Glomerular visceral epithelial cell (primary cell): ENCODE data around the gene CMTM7.
"Not testable (repeated sequence)": the region's sequence is repeated elsewhere in the genome, so short reads cannot be mapped to it uniquely, and the experiment has no call there.

Experiments used
- DNase-seq: peaks from one replicate; pipeline ENCODE4 v3.0.0-alpha.2; 2016; ENCODE audit errors: extremely low spot score

Gene CMTM7

GRCh38 chr3:32459450-32459849 is 67.8 kb downstream of the CMTM7 start:
- no peak for DNase-seq

DNA sequence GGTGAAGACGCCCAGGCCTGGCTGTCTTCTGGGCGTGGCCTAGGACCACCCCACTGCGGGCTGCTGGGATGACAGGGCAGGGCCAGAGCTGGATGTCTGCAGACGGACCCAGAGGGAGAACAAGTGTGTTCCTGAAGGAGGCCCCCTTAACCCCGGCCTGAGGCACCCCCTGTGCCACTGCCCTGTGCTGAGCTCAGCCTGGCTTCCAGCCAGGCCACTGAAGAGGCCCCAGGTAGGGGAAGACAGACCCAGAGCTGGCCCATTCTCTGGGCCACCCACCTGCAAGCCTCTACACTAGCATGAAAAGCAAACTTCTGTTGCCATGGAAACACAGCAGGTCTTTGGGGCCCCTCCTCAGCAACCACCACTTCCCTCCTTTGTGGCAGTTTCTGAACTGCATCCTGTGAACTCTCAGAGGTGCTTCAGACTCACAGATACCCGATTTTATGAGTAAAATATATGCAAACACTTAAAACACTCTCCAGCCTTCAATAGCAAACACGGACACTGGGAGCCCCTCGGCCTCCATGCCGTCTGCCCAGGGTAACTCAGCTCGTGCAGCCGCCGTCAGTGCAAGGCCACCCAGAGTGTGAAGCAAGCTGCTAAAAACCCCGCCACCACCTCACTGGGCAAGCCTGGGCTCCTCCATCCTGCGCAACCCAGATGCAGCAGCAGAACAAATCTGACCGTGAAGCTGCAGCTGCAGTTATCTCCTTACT is 68.5 kb downstream of the CMTM7 start:
- DNase-seq: no peak

GRCh38 chr3:32460817-32461496 is 69.3 kb downstream of the CMTM7 start:
- DNase-seq: not testable (repeated sequence)

DNA sequence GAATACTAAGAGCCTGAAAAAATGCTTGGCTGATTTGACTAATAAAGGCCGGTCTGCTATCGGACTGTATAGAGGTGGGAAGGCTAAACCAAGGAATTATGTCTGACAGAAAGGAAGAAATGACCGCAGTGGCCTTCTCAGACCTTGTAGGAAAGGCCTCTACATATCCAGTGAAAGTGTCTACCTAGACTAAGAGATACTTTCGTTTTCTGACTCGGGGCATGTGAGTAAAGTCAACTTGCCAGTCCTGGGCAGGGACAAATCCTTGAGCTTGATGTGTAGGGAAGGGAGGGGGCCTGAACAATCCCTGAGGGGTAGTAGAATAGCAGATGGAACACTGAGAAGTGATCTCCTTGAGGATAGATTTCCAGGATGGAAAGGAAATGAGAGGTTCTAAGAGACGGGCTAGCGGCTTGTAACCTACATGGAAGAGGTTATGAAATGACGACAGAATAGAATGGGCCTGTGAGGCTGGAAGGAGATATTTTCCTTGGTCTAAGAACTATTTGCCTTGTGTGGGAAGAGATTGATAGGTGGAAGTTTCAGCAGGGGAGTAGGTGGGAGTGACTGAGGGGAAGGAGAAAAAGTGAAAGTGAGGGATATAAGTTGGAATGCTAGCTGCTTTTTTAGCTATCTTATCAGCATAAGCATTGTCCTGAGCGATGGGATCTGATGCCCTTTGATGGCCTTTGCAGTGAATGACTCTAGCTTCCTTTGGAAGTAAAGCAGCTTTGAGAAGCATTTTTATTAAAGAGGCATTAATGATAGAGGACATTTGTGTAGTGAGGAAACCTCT is 70.7 kb downstream of the CMTM7 start:
- not testable (repeated sequence) for DNase-seq

DNA sequence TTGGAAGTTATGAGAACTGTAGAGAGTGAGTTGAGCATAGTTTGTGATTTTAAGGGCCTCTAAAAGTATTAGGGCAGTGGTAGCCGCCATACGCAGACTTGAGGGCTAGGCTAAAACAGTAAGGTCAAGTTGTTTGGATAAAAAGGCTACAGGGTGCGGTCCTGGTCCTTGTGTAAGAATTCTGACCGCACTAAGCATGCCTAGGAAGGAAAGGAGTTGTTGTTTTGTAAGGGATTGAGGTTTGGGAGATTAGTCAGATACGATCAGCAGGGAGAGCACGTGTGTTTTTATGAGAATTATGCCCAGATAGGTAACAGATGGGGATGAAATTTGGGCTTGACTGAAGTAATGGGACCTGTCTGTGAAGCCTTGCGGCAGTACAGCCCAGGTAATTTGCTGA is 71.8 kb downstream of the CMTM7 start:
- not testable (repeated sequence) for DNase-seq

- not testable (repeated sequence) for DNase-seq
These were observed 73.1 kb downstream of the CMTM7 start for GRCh38 chr3:32464726-32465125.

- not testable (repeated sequence) for DNase-seq
These were observed 75.2 kb downstream of the CMTM7 start for GRCh38 chr3:32466808-32467207.

GRCh38 chr3:32467333-32468070 is 75.8 kb downstream of the CMTM7 start:
- peak; percentile 63 for DNase-seq

DNA sequence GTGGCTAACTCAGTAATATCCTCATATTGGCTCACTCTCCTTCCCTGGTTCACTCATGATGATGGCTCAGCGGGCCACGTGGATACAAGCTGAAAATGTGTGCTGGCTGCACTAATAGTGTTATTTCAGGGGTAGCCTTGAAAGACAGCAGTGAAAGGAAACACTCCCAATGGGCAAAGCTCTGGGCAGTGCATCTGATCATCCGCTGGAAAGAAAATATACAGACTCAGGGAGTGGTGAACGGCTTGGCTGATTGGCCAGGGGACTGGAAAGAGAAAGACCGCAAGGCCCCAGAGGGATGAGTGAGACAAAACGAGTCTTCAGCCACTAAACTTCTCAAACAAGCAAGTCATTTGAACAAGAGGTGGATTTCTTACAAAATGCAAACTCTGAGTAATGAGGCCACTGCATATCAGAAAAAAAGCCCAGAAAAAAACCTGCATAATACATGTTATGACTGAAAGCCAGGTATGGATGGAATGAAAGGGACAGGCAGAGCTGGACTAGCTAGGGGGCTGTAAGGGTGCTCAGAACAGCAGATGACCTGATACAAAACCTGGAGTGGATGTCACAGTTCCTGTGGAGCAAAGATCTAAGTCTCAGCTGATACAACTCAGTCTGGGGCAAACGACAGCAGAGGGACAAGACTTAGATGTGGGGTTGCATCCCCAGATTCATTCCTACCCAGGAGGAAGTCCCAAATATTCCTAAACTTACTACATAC is 77.7 kb downstream of the CMTM7 start:
- no peak for DNase-seq

- DNase-seq: no peak
These were observed 78.7 kb downstream of the CMTM7 start for GRCh38 chr3:32470362-32470761.

DNA sequence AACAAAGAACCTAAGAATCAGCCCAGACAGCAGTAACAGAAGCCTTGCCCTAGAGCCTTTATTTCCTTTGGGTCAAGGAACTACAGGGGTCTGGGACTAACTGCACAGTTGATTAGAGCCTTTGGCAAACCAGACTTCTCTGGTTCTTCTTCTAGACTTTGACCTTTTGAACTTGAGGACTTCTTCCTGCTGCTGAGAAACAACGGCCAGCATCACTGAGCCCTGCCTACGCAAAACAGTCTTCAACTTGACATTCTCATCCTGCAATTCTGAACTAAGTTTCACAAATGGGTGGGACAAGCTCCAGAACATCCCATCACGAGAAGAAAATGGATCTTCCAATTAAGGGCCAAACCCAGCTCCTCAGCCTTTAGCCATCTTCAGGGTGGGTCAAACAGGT is 79.6 kb downstream of the CMTM7 start:
- no peak for DNase-seq

DNA sequence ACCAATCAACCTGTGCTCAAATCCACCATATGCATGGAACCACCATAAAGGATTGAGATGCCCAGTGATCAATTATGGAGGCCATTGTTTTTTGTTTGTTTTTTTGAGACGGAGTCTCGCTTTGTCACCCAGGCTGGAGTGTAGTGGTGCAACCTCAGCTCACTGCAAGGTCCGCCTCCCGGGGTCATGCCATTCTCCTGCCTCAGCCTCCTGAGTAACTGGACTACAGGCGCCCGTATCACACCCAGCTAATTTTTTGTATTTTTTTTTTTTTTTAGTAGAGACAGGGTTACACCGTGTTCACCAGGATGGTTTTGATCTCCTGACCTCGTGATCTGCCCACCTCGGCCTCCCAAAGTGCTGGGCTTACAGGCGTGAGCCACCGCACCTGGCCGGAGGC is 80.5 kb downstream of the CMTM7 start:
- not testable (repeated sequence) for DNase-seq

- DNase-seq: no peak
These were observed 82.5 kb downstream of the CMTM7 start for GRCh38 chr3:32474201-32474600.

DNA sequence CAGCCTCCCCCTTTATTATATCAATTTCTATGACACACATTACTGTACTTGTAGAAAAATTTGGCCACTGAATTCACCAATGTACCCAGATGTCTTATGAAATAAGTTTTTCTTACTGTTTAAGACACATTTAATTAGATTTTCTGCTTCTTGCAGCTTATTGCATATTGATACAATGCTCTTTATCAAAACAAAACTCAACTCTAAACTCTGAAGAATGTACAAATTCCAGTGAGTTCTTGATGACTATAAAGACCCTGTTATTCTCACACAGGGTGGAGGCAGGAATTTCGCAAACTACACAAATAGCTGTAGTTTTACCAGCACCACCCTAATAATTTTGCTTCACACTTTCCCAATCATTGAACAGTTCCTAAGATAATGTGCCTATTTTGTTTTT is 89.0 kb downstream of the CMTM7 start:
- no peak for DNase-seq

DNA sequence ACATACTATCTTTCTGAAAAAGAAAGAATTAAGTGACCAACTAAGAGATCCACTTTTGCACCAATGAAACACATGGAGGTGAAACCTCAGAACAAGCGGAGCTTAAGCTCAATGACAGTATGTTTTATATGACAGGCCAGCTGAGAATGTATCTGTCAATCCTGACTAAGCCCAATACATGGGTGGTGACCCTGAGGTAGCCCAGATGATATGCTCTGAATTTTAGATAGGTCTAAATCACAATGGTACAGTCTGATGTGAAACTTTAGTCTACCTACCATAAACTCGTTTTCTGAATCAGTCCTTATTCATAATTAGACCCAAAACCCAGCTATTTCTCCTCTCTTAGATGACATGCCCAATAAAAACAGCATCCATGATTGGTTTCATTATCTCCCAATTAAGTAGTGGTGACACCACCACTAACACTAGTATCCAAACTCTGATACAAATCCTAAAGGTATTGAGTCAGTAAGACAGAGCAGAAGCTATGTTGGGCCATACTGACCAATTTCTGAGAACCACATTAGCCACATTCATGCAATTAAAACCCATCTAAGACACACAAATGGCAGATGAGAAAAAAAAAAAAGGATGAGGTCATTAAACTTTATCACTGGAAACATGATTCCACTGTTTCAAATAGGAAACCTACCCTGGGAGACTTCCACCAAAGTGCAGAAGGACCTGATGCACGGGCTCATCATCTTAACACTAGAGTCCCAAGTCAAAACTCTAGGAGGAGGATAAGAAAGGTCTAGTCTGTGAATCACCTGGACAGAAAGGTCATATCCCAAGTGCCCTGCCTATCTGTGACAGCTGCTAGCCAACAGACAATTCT is 90.4 kb downstream of the CMTM7 start:
- DNase-seq: no peak

- no peak for DNase-seq
These were observed 91.0 kb downstream of the CMTM7 start for GRCh38 chr3:32482693-32483092.

GRCh38 chr3:32483772-32484171 is 92.1 kb downstream of the CMTM7 start:
- no peak for DNase-seq

GRCh38 chr3:32484436-32484835 is 92.8 kb downstream of the CMTM7 start:
- no peak for DNase-seq

DNA sequence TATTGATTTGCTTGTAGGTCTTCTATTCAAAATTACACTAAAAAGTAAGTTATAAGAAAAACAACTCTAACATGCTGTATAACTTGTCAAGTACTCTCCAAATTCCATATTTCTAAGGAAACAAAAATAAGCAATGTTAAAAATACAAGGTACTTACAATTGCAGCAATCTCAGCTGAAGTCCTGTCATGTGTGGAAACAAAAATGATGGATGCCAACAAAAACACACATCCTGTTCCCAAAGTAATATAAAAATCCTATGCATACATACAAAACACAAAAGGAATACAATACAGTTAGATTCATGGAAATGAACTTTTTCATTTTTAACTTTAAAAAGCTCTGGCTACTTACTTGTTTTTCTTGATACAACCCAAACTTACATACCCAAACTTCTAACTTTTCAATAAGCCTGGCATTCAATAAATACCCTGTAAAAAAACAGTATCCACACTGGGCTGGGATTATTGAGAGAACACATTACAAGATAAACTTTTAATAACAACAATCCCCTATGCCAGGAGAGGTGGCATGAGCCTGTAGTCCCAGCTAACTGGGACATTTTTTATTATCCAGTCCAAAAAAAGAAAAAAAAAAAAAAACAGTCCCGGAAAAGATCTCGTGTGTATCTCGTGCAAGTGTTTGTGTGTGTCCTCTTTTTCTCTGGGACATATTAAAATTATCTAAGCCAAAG is 96.3 kb downstream of the CMTM7 start:
- DNase-seq: no peak
